Stimulated activated effector memory CD8-positive, alpha-beta T cell treated with anti-CD3 and anti-CD28 coated beads, Interleukin-12 subunit alpha, Interleukin-12 subunit beta, amount 100 ng/mL, for 72 hours (primary cell): ENCODE measurements around the gene CTR9.

Experiments
- ATAC-seq: fragments of 150-1000 bp; cut with Tn5 transposase; 2 replicates; pipeline ENCODE4 v1.10.0; 2021
- DNase-seq, 2 donors: peaks; one replicate each; pipeline ENCODE4 v3.0.0; 2021 to 2022; ENCODE audit warnings: low spot score in 2 of 2
- H3K27ac Mint-ChIP-seq: one replicate; pipeline ENCODE4 v1.8.0; 2022; ENCODE audit warnings: mild to moderate bottlenecking, mixed read lengths
- H3K36me3 Mint-ChIP-seq: one replicate; pipeline ENCODE4 v1.8.0; 2022; ENCODE audit warnings: mild to moderate bottlenecking, mixed read lengths
- H3K4me1 Mint-ChIP-seq: one replicate; pipeline ENCODE4 v1.8.0; 2022; ENCODE audit warnings: mixed read lengths
- H3K4me3 Mint-ChIP-seq: one replicate; pipeline ENCODE4 v1.8.0; 2022; ENCODE audit warnings: mild to moderate bottlenecking, mixed read lengths
- H3K9me3 Mint-ChIP-seq: one replicate; pipeline ENCODE4 v1.8.0; 2022; ENCODE audit warnings: mixed read lengths

Gene CTR9

DNA sequence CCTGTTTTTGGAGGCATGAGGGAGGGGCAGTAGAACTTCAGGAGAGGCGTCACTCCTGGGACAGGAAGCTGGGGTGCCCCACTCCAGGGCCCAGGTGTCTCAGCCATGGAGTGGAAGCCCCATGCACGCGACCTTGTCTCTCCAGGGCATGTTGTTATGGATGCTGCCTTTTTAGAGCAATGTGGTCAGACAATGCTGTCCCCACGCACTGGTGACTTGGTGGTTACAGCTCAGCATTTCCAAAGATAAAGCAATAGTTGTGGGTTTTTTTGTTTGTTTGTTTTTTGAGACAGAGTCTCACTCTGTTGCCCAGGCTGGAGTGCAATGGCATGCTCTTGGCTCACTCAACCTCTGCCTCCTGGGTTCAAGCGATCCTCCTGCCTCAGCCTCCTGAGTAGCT is 35.4 kb downstream of the CTR9 start:
- ATAC-seq (no peak), DNase-seq (no peak)
- no peak overlapping the region for H3K27ac Mint-ChIP-seq
- no peaks in the 10 kb centered on the region for H3K36me3 Mint-ChIP-seq
- H3K4me1 Mint-ChIP-seq: no peaks in the 10 kb centered on the region
- H3K4me3 Mint-ChIP-seq: no peak overlapping the region
- no peaks in the 10 kb centered on the region for H3K9me3 Mint-ChIP-seq

DNA sequence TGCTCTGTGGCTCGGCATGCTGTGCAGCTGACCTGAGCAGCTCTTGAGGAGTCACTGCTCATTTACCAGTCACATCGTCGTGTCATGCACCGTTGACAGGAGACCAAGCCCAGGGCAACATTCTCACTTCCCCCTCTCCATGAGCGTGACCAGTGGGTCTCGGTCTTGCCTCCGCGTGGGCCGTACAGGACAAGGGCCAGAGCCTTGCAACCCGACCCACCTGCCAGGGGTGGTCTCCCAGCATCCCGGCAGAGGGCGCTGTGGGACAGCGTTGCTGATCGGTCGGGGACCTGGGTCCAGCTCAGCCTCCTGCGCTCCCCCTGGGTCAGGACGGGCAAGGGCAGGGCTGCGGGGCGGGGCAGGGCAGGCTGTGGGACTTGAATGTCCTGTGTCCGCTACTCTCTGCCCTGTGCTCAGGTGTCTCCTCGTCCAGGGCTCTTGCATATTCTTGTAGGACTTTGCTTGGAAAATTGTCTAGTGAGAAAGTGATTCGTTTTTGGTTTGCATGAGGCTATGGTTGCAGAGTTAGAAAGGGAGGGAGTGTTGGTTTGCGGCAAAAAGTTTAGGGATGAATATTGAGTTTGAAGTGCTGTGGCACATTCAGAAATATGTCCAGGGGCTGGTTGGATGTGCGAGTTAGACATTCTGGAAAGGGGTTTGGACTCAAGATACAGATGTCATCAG is 41.5 kb downstream of the CTR9 start:
- peaks cover 32% of the 10 kb centered on the region for H3K36me3 Mint-ChIP-seq
- DNase-seq: peak; percentile 92 to 94
- H3K27ac Mint-ChIP-seq: no peak overlapping the region
- H3K9me3 Mint-ChIP-seq: no peaks in the 10 kb centered on the region
- H3K4me3 Mint-ChIP-seq: peak overlapping the region; percentile 2
- H3K4me1 Mint-ChIP-seq: peaks cover 18% of the 10 kb centered on the region
- peak; percentile 94 for ATAC-seq

DNA sequence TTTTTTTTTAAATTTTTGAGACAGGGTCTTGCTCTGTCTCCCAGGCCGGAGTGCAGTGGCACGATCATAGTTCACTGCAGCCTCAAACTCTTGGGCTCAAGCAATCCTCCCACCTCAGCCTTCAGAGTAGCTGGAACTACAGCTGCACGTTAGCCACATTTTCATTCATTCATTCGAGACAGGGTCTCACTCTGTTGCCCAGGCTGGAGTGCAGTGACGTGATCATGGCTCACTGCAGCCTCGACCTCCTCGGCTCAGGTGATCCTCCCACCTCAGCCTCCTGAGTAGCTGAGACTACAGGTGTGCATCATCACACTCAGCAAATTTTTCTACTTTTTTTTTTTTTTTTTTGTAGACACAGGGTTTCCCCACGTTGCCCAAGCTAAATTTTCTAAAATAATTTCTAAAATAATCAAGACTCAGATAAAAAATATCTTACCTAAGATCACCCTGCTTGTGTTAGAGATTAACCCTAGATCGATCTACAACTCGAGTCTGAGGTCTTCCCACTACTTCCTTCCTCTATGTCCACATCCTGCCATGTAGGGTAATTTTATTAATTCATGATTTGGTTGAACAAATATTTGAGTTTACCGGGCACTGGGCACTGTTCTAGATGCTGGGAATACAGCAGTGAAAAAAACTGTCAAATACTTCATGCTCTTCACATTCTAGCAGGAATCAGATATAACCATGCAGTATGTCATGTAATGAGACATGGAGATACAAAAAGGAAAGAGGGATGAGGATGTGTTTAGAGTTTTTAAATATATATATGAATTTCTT is 42.6 kb downstream of the CTR9 start:
- Mint-ChIP-seq H3K4me1 (peaks cover 18% of the 10 kb centered on the region), H3K9me3 (no peaks in the 10 kb centered on the region), H3K4me3 (no peak overlapping the region), H3K36me3 (peaks cover 44% of the 10 kb centered on the region), H3K27ac (no peak overlapping the region)
- ATAC-seq (no peak), DNase-seq (no peak)

GRCh38 chr11:10796191-10796590 is 45.1 kb downstream of the CTR9 start:
- peaks cover 69% of the 10 kb centered on the region for H3K36me3 Mint-ChIP-seq
- H3K27ac Mint-ChIP-seq: peak overlapping the region; percentile 32
- no peak overlapping the region for H3K4me3 Mint-ChIP-seq
- H3K9me3 Mint-ChIP-seq: no peaks in the 10 kb centered on the region
- ATAC-seq (no peak), DNase-seq (no peak)
- peaks cover 42% of the 10 kb centered on the region for H3K4me1 Mint-ChIP-seq

DNA sequence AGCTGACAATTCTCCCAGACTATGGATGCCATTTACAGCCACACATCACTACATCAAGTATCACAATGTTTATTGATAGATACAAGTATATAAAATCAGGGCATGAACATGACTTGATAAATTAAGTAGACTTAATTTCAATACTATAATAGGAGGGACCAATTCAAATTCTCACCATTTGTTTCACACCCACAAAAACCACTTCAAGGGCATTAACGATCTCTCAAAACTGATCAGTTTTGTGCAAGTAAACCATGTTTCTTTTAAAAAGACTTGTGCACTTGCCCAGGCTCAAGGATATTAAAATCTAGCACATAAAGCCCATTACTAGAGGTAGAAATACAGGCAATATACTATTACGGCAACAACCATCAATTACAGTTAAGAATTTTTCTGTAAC is 46.0 kb downstream of the CTR9 start:
- ATAC-seq (no peak), DNase-seq (no peak)
- Mint-ChIP-seq H3K4me3 (no peak overlapping the region), H3K36me3 (peaks cover 77% of the 10 kb centered on the region), H3K9me3 (no peaks in the 10 kb centered on the region), H3K27ac (peak overlapping the region; percentile 32), H3K4me1 (peaks cover 48% of the 10 kb centered on the region)

DNA sequence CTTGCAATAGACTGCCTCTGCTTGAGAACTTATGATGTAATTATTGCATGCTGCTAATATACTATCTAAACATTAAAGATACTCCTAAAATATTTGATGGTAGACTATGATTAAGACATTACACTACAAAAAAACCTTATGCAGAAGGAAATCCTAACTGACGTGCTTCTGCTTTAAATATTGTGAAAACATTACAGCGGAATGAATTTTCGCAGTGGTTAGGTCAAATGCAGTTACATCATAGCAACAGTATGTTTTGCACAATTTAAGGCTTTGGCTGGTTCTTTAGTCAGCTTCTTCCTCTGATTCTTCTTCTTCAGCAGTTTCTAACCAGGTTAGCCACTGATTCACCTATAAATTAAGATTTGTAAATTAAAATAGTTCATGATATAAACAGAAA is 46.5 kb downstream of the CTR9 start:
- no peaks in the 10 kb centered on the region for H3K9me3 Mint-ChIP-seq
- no peak overlapping the region for H3K4me3 Mint-ChIP-seq
- H3K4me1 Mint-ChIP-seq: peaks cover 48% of the 10 kb centered on the region
- H3K36me3 Mint-ChIP-seq: peaks cover 82% of the 10 kb centered on the region
- H3K27ac Mint-ChIP-seq: no peak overlapping the region
- no peak for DNase-seq
- no peak for ATAC-seq

DNA sequence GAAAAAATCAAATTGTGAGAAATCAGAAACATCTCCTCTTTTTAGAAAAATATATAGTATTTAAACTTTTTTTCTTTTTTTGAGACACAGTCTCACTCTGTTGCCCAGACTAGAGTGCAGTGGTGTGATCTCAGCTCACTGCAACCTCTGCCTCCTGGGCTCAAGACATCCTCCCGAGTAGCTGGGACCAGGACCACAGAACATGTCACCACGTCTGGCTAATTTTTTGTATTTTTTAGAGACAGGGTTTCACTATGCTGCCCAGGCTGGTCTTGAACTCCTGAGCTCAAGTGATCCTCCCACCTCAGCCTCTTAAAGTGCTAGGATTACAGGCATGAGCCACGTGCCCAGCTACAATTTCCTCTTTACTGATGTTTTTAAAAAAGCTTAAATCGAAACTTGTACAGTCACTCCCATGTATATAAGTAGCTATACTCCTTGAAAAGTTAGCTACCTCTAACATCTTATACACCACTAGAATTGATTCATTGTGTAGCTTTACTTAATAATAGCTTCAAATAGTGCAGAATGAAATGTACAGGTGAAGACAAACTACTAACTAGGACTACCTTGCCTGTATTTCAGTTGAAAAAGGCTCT is 47.4 kb downstream of the CTR9 start:
- H3K9me3 Mint-ChIP-seq: no peaks in the 10 kb centered on the region
- H3K27ac Mint-ChIP-seq: peak overlapping the region; percentile 85
- no peak overlapping the region for H3K4me3 Mint-ChIP-seq
- no peak for DNase-seq
- peak; percentile 43 for ATAC-seq
- H3K36me3 Mint-ChIP-seq: peaks cover 91% of the 10 kb centered on the region
- peaks cover 46% of the 10 kb centered on the region for H3K4me1 Mint-ChIP-seq

DNA sequence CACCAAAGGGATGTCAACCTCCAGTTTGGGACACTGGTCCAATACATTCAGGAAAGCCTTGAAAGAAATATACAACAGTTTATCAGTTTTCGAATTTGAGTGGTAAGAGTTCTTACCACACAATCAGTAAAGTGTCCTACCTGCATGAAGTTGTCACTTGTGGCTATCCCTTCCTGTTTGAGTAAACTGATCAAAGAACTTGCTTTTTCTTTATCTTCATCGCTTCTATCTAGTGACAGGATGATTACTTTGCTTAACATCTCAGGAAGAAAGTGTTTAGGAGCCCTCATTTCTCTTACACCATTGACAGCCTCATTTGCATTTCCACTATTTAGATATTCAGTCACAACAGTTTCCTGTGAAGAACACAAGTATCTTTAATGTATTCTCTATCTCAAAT is 49.2 kb downstream of the CTR9 start:
- Mint-ChIP-seq H3K9me3 (no peaks in the 10 kb centered on the region), H3K27ac (peak overlapping the region; percentile 85), H3K4me3 (no peak overlapping the region), H3K4me1 (peaks cover 59% of the 10 kb centered on the region), H3K36me3 (peaks cover 100% of the 10 kb centered on the region)
- DNase-seq (no peak), ATAC-seq (no peak)

DNA sequence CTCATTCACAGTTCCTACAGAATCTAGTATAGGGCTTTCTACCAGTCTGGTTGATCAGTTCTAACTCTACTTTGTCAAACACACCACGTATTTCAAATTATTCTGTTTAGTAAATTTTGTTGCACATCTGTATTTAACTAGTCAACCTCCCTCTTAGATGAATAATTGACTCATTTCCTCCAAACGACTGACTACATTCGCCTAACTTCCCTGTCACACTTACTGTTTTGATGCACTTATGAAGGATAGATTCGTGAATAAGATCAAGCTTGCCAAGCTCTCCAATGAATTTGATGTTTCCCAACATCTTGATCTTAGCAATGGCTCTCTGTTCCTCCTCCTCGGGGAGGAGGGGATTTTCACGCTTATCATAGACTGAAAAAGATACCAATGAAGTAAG is 52.6 kb downstream of the CTR9 start:
- peak overlapping the region; percentile 98 for H3K27ac Mint-ChIP-seq
- DNase-seq (no peak), ATAC-seq (no peak)
- no peak overlapping the region for H3K4me3 Mint-ChIP-seq
- H3K4me1 Mint-ChIP-seq: peaks cover 76% of the 10 kb centered on the region
- H3K36me3 Mint-ChIP-seq: peaks cover 100% of the 10 kb centered on the region
- no peaks in the 10 kb centered on the region for H3K9me3 Mint-ChIP-seq

GRCh38 chr11:10805741-10806140 is 54.7 kb downstream of the CTR9 start:
- Mint-ChIP-seq H3K9me3 (no peaks in the 10 kb centered on the region), H3K36me3 (peaks cover 90% of the 10 kb centered on the region), H3K4me3 (peak overlapping the region; percentile 88), H3K27ac (peak overlapping the region; percentile 98), H3K4me1 (peaks cover 68% of the 10 kb centered on the region)
- ATAC-seq: no peak
- no peak for DNase-seq

- Mint-ChIP-seq H3K4me1 (peaks cover 63% of the 10 kb centered on the region), H3K27ac (peak overlapping the region; percentile 98), H3K4me3 (peak overlapping the region; percentile 88), H3K36me3 (peaks cover 86% of the 10 kb centered on the region), H3K9me3 (no peaks in the 10 kb centered on the region)
- ATAC-seq: no peak
- no peak for DNase-seq
These were observed 55.2 kb downstream of the CTR9 start for GRCh38 chr11:10806206-10806605.

GRCh38 chr11:10807493-10808234 is 56.6 kb downstream of the CTR9 start:
- Mint-ChIP-seq H3K36me3 (peaks cover 71% of the 10 kb centered on the region), H3K27ac (peak overlapping the region; percentile 98), H3K4me1 (peaks cover 49% of the 10 kb centered on the region), H3K4me3 (peak overlapping the region; percentile 88), H3K9me3 (no peaks in the 10 kb centered on the region)
- ATAC-seq: peak; percentile 0
- DNase-seq: peak; percentile 39 to 78

DNA sequence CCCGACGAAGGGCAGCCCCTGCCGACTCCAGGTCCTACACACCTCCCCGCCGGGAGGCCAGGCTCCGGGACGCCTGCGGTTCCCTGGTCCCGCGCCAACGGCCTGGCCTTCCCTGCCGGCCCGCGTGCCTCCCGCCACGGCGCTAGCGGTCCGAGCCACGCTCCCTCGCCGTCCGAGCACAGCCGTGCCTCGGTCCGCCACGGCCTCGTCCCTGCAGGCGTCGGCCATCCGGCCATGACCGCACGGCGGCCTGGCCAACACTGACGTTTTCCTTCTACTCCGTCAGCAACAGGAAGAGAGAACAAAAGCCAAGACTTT is 57.1 kb downstream of the CTR9 start:
- no peak for DNase-seq
- Mint-ChIP-seq H3K4me3 (peak overlapping the region; percentile 88), H3K27ac (peak overlapping the region; percentile 98), H3K4me1 (peaks cover 48% of the 10 kb centered on the region), H3K36me3 (peaks cover 66% of the 10 kb centered on the region), H3K9me3 (no peaks in the 10 kb centered on the region)
- peak; percentile 0 for ATAC-seq

- ATAC-seq (peak; percentile 96), DNase-seq (peak; percentile 95 to 99)
- Mint-ChIP-seq H3K27ac (peak within 1 kb of the TSS; percentile 98), H3K4me1 (peaks cover 43% of the 10 kb centered on the region), H3K36me3 (peaks cover 60% of the 10 kb centered on the region), H3K4me3 (peak within 1 kb of the TSS; percentile 88), H3K9me3 (no peaks in the 10 kb centered on the region)
These were observed 57.7 kb downstream of the CTR9 start, which contains the start of gene EIF4G2 for GRCh38 chr11:10808553-10809372. Gene EIF4G2 (minus strand): TSS chr11:10808926.
